Mucosa of descending colon (tissue), 3 donors: ENCODE measurements around the gene NAT8L. TPM values are rescaled to one million over a fixed set of nuclear protein-coding genes. Genes with fewer than 3 reads are reported as not detected.

ENCODE experiments used
- ATAC-seq: fragments of 200-7000 bp; cut with Tn5 transposase; one replicate; pipeline ENCODE4 v1.9.1; 2020; ENCODE audit warnings: mild to moderate bottlenecking, moderate library complexity
- DNase-seq, 3 donors: peaks; one replicate each; pipeline ENCODE4 v3.0.0-alpha.2; 2020
- H3K36me3 ChIP-seq: fragments of 200-600 bp; one replicate; pipeline ENCODE4 v1.8.0; 2021; ENCODE audit warnings: low read depth, mild to moderate bottlenecking
- H3K4me1 ChIP-seq: fragments of 200-600 bp; one replicate; pipeline ENCODE4 v1.8.0; 2021; ENCODE audit warnings: low read depth, mild to moderate bottlenecking
- H3K4me3 ChIP-seq: fragments of 200-600 bp; one replicate; pipeline ENCODE4 v1.8.0; 2021; ENCODE audit warnings: mild to moderate bottlenecking
- H3K9me3 ChIP-seq: fragments of 200-600 bp; one replicate; pipeline ENCODE4 v1.8.0; 2021; ENCODE audit warnings: mild to moderate bottlenecking
- intact Hi-C, 2 donors: fragments of 100-400 bp; cut with DNase I in 1 of 2; cut with micrococcal nuclease in 1 of 2; formaldehyde crosslinking; loops; one replicate each; pipeline versions ENCODE4 v1.11.0 to v1.11.1; 2022; cut with DNase I, micrococcal nuclease
- total RNA-seq, 3 donors: library from RNA; stranded (reverse); fragmentation: NEBNext Ultra II Directional in 2 of 3; extraction: Animal tissue kit (Norgen Biotek cat#: 25700) in 2 of 3; gene quantifications; one replicate each; pipeline versions ENCODE4 v1.2.1 to v1.2.4, GENCODE V29; 2021 to 2023
- TF ChIP-seq, protein P1 (sequence below): fragments of 200-600 bp; IDR thresholded peaks from one replicate; pipeline ENCODE4 v1.8.0; 2022; ENCODE audit warnings: antibody characterized with exemption, mild to moderate bottlenecking
- donor health status: DM: no; HTN: no; CAD: no; lungs with moderate emphysema.
- donor health status: DM: no; HTN: no; CAD: no.
- donor health status: DM: no; HTN: yes; CAD: no.

NAT8L gene
- total RNA-seq, 3 donors from 2014 or later: 0.24 to 0.66 (median 0.26) TPM

DNA sequence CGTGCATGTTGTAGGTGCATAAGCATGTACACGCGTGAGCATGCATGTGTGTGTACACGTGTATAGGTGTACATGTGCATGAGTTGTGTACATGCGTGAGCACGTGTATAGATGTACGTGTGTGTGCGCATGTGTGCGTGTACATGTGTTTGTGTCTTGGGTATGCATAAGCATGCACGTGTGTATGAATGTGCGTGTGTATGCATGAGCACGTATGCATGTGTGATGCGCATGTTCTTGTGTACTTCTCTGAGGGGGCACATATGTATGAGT lies 9.0 kb downstream of the NAT8L start:
- TF ChIP-seq, protein P1, sequence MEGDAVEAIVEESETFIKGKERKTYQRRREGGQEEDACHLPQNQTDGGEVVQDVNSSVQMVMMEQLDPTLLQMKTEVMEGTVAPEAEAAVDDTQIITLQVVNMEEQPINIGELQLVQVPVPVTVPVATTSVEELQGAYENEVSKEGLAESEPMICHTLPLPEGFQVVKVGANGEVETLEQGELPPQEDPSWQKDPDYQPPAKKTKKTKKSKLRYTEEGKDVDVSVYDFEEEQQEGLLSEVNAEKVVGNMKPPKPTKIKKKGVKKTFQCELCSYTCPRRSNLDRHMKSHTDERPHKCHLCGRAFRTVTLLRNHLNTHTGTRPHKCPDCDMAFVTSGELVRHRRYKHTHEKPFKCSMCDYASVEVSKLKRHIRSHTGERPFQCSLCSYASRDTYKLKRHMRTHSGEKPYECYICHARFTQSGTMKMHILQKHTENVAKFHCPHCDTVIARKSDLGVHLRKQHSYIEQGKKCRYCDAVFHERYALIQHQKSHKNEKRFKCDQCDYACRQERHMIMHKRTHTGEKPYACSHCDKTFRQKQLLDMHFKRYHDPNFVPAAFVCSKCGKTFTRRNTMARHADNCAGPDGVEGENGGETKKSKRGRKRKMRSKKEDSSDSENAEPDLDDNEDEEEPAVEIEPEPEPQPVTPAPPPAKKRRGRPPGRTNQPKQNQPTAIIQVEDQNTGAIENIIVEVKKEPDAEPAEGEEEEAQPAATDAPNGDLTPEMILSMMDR: no peak
- peaks cover 6% of the 10 kb centered on the region for H3K4me1 ChIP-seq
- no peak overlapping the region for H3K4me3 ChIP-seq
- H3K9me3 ChIP-seq: no peaks in the 10 kb centered on the region
- DNase-seq: peak in 1 of 3 donors; percentile 10
- intact Hi-C loops: no loop called here
- no peaks in the 10 kb centered on the region for H3K36me3 ChIP-seq
- no peak for ATAC-seq

- TF ChIP-seq, protein P1: no peak
- intact Hi-C loops: no loop called here
- no peak for ATAC-seq
- Histone ChIP-seq H3K4me3 (no peak overlapping the region), H3K4me1 (peaks cover 6% of the 10 kb centered on the region), H3K36me3 (no peaks in the 10 kb centered on the region), H3K9me3 (no peaks in the 10 kb centered on the region)
- peak in 2 of 3 donors; percentile 9 to 32 for DNase-seq
Measured at GRCh38 chr4:2068566-2068965, 9.4 kb downstream of the NAT8L start.

GRCh38 chr4:2069161-2069971 lies 10.2 kb downstream of the NAT8L start:
- H3K4me3 ChIP-seq: no peak overlapping the region
- TF ChIP-seq, protein P1: no peak
- peak in 2 of 3 donors; percentile 14 to 38 for DNase-seq
- H3K9me3 ChIP-seq: no peaks in the 10 kb centered on the region
- ATAC-seq: no peak
- intact Hi-C loops: no loop called here
- no peaks in the 10 kb centered on the region for H3K36me3 ChIP-seq
- peaks cover 4% of the 10 kb centered on the region for H3K4me1 ChIP-seq

- DNase-seq: peak in 2 of 3 donors; percentile 16 to 23
- TF ChIP-seq, protein P1: no peak
- no peaks in the 10 kb centered on the region for H3K36me3 ChIP-seq
- H3K4me1 ChIP-seq: no peaks in the 10 kb centered on the region
- H3K4me3 ChIP-seq: no peak overlapping the region
- intact Hi-C loops: no loop called here
- H3K9me3 ChIP-seq: no peaks in the 10 kb centered on the region
- no peak for ATAC-seq
Measured at GRCh38 chr4:2069986-2070385, 10.9 kb downstream of the NAT8L start.

GRCh38 chr4:2070421-2071251 lies 11.5 kb downstream of the NAT8L start:
- Histone ChIP-seq H3K4me3 (no peak overlapping the region), H3K9me3 (no peaks in the 10 kb centered on the region), H3K4me1 (no peaks in the 10 kb centered on the region), H3K36me3 (no peaks in the 10 kb centered on the region)
- TF ChIP-seq, protein P1: no peak
- intact Hi-C loops: no loop called here
- ATAC-seq: no peak
- DNase-seq: peak in 1 of 3 donors; percentile 6
